DOHH2 (cell line): ENCODE results near the gene TESMIN.

ENCODE experiments used
- H3F3A ChIP-seq: fragments of 200-600 bp; sonication (generic), shearing (Covaris generic); 2 replicates; pipeline ENCODE4 v1.6.0; 2016; ENCODE audit warnings: antibody characterized with exemption, mild to moderate bottlenecking; ENCODE audit not compliant: control insufficient read depth, insufficient read depth
- H3K27ac ChIP-seq: fragments of 200-600 bp; sonication (generic); 2 replicates; pipeline ENCODE4 v1.5.1; 2014; ENCODE audit warnings: low read depth, mild to moderate bottlenecking, low read length, moderate library complexity
- H3K27me3 ChIP-seq: fragments of 200-600 bp; sonication (generic); 2 replicates; pipeline ENCODE4 v1.6.1; 2014; ENCODE audit warnings: mild to moderate bottlenecking, low read length, mixed read lengths; ENCODE audit not compliant: control insufficient read depth
- H3K36me3 ChIP-seq: fragments of 200-600 bp; sonication (generic); 2 replicates; pipeline ENCODE4 v1.6.1; 2014; ENCODE audit warnings: mild to moderate bottlenecking, low read length, moderate library complexity, mixed read lengths; ENCODE audit not compliant: control insufficient read depth
- H3K4me1 ChIP-seq: fragments of 200-600 bp; sonication (generic); 2 replicates; pipeline ENCODE4 v1.6.1; 2014; ENCODE audit warnings: mild to moderate bottlenecking, low read length, mixed read lengths; ENCODE audit not compliant: control insufficient read depth
- H3K4me2 ChIP-seq: fragments of 200-600 bp; sonication (generic); 2 replicates; pipeline ENCODE4 v1.6.0; 2014; ENCODE audit warnings: mild to moderate bottlenecking, low read length, moderate library complexity
- H3K4me3 ChIP-seq: fragments of 200-600 bp; sonication (generic); 2 replicates; pipeline ENCODE4 v1.5.1; 2014; ENCODE audit warnings: mild to moderate bottlenecking, low read length, mixed read lengths
- H3K79me2 ChIP-seq: fragments of 200-600 bp; sonication (generic); 2 replicates; pipeline ENCODE4 v1.6.1; 2014; ENCODE audit warnings: mild to moderate bottlenecking, low read length, mixed read lengths; ENCODE audit not compliant: control insufficient read depth
- H3K9me2 ChIP-seq: fragments of 200-600 bp; sonication (generic); replicated peaks from 2 replicates; pipeline ENCODE4 v1.6.1; 2014; ENCODE audit warnings: mild to moderate bottlenecking, low read length, mixed read lengths; ENCODE audit not compliant: control insufficient read depth
- H3K9me3 ChIP-seq: fragments of 200-600 bp; sonication (generic); 2 replicates; pipeline ENCODE4 v1.6.1; 2014; ENCODE audit warnings: antibody characterized with exemption, low read length, mixed read lengths; ENCODE audit not compliant: control insufficient read depth, insufficient read depth
- H4K20me1 ChIP-seq: fragments of 200-600 bp; sonication (generic); 2 replicates; pipeline ENCODE4 v1.6.0; 2014; ENCODE audit warnings: low read depth, mild to moderate bottlenecking, antibody characterized with exemption, low read length, moderate library complexity; ENCODE audit not compliant: control insufficient read depth, insufficient read depth
- EZH2phosphoT487 ChIP-seq: fragments of 200-600 bp; sonication (generic); IDR thresholded peaks from 2 replicates; pipeline ENCODE4 v1.6.1; 2017; ENCODE audit warnings: borderline replicate concordance, mild to moderate bottlenecking, antibody characterized with exemption, low read length, moderate library complexity, mixed read lengths
- TF ChIP-seq, protein P1 (sequence below): fragments of 200-600 bp; sonication (generic); IDR thresholded peaks from one replicate; pipeline ENCODE4 v1.5.1; 2014; ENCODE audit warnings: antibody characterized with exemption, mild to moderate bottlenecking, low read depth, low read length; ENCODE audit not compliant: poor library complexity, severe bottlenecking

The TESMIN gene

DNA sequence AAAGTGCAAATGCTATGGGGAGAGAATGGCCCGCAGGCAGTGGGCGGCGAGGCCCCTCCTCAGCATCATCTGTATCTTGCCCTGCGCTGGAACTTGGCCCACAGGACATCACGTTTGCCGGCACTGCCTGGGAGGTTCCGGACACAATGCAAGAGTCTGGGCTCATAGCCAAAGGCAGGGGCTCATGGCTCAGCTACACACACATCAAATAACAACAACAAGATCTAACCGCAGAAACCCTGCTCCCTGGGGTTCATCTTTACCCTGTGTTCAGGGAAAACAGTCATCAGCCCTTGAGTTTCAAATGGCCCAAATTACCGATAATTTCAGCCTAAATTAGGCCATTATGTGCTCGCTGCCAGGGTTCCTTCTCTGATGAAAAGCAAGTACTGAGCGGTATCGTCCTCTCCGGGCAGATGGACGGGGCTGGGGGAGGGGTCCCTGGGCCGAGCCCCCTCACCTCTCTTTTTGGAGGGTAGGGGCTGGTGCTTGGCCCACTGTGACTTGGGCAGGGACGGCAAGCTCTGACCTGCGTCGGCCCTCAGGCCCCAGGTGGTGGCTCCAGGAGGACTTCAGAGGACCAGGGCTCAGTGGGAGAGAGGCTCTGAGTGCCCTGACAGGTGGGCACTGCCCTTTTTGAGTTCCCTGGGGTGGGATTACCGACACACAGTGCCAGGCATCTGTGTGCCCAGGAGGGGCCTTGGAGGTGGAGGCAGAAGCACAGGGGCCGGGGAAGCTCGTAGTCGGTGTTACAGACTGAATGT lies 92.0 kb downstream of the TESMIN start:
- Histone ChIP-seq H3K4me2 (no peak overlapping the region), H3K27me3 (no peaks in the 10 kb centered on the region), H3K79me2 (no peaks in the 10 kb centered on the region), H3K9me2 (no peaks in the 10 kb centered on the region), H3K4me3 (no peak overlapping the region), H3K27ac (no peak overlapping the region), H4K20me1 (no peaks in the 10 kb centered on the region), H3K4me1 (no peaks in the 10 kb centered on the region), H3F3A (no peaks in the 10 kb centered on the region), H3K9me3 (no peaks in the 10 kb centered on the region), H3K36me3 (no peaks in the 10 kb centered on the region)
- no peak for TF ChIP-seq EZH2phosphoT487
- TF ChIP-seq, protein P1, sequence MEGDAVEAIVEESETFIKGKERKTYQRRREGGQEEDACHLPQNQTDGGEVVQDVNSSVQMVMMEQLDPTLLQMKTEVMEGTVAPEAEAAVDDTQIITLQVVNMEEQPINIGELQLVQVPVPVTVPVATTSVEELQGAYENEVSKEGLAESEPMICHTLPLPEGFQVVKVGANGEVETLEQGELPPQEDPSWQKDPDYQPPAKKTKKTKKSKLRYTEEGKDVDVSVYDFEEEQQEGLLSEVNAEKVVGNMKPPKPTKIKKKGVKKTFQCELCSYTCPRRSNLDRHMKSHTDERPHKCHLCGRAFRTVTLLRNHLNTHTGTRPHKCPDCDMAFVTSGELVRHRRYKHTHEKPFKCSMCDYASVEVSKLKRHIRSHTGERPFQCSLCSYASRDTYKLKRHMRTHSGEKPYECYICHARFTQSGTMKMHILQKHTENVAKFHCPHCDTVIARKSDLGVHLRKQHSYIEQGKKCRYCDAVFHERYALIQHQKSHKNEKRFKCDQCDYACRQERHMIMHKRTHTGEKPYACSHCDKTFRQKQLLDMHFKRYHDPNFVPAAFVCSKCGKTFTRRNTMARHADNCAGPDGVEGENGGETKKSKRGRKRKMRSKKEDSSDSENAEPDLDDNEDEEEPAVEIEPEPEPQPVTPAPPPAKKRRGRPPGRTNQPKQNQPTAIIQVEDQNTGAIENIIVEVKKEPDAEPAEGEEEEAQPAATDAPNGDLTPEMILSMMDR = no peak

DNA sequence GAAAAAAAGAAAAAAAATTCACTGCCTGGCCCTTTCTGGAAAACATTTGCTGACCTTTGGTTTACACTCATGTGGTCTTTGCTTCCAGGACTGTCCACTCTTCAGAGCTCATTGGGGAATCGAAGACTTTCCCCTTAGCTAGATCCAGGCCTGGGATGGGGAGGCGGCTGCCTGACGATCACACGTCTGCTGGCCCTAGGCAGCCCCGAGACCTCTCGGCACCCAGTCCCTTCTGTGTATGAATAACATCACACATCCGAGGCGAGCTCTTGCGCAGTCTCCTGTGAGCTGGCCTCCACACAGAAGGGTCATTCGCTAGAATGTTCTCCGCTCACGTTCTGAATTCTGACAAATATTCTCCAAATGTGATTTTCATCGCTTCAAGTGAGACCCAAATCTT lies 92.7 kb downstream of the TESMIN start:
- no peak overlapping the region for H3K4me2 ChIP-seq
- no peaks in the 10 kb centered on the region for H3K27me3 ChIP-seq
- H3K27ac ChIP-seq = no peak overlapping the region
- no peaks in the 10 kb centered on the region for H3F3A ChIP-seq
- no peaks in the 10 kb centered on the region for H4K20me1 ChIP-seq
- no peaks in the 10 kb centered on the region for H3K36me3 ChIP-seq
- TF ChIP-seq EZH2phosphoT487 = no peak
- TF ChIP-seq, protein P1 = no peak
- no peaks in the 10 kb centered on the region for H3K9me3 ChIP-seq
- no peaks in the 10 kb centered on the region for H3K9me2 ChIP-seq
- no peaks in the 10 kb centered on the region for H3K4me1 ChIP-seq
- H3K79me2 ChIP-seq = no peaks in the 10 kb centered on the region
- no peak overlapping the region for H3K4me3 ChIP-seq

DNA sequence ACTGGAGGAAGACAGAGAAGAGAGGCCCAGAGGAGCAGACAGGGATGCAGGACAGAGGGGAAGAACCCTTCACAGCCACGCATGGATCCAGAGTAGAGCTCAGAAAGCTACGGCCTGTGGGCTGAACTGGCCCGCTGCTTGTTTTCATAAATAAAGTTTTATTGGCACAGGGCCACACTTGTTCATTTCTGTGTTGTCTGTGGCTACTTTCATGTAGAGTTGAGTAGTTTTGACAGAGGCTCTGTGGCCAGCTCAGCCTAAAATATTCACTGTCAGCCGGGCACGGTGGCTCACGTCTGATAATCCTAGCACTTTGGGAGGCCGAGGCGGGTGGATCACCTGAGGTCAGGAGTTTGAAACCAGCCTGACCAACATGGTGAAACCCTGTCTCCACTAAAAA lies 93.2 kb downstream of the TESMIN start:
- H3K27ac ChIP-seq = no peak overlapping the region
- H3K9me3 ChIP-seq = no peaks in the 10 kb centered on the region
- H4K20me1 ChIP-seq = no peaks in the 10 kb centered on the region
- no peak for TF ChIP-seq EZH2phosphoT487
- TF ChIP-seq, protein P1 = no peak
- H3K4me1 ChIP-seq = no peaks in the 10 kb centered on the region
- no peak overlapping the region for H3K4me3 ChIP-seq
- H3K4me2 ChIP-seq = no peak overlapping the region
- no peaks in the 10 kb centered on the region for H3K9me2 ChIP-seq
- no peaks in the 10 kb centered on the region for H3K79me2 ChIP-seq
- no peaks in the 10 kb centered on the region for H3K36me3 ChIP-seq
- H3F3A ChIP-seq = no peaks in the 10 kb centered on the region
- H3K27me3 ChIP-seq = no peaks in the 10 kb centered on the region
